GM12891 (cell line): ENCODE measurements around the gene DCLRE1B. TPM values are rescaled to one million over a fixed set of nuclear protein-coding genes. Genes with fewer than 3 reads are reported as not detected.

Source experiments
- DNase-seq: peaks from one replicate; pipeline ENCODE4 v3.0.0; 2011; ENCODE audit warnings: low spot score; ENCODE audit not compliant: insufficient read length
- FAIRE-seq: peaks from 2 replicates; lab custom pipeline; 2011; peaks lifted over from hg19 to GRCh38; lab: Jason Lieb, UNC
- PAX5 ChIP-seq: IDR thresholded peaks from 2 replicates; pipeline ENCODE4 v1.6.1; 2011; ENCODE audit warnings: low read length, moderate library complexity, mild to moderate bottlenecking; ENCODE audit not compliant: insufficient read depth, severe bottlenecking
- POLR2A ChIP-seq: IDR thresholded peaks from 2 replicates; pipeline ENCODE4 v1.6.1; 2011; ENCODE audit warnings: low read depth, low read length, control low read depth
- POLR2AphosphoS5 ChIP-seq: IDR thresholded peaks from 2 replicates; pipeline ENCODE4 v1.6.1; 2011; ENCODE audit warnings: low read depth, low read length, control low read depth
- POU2F2 ChIP-seq: IDR thresholded peaks from 2 replicates; pipeline ENCODE4 v1.6.1; 2011; ENCODE audit warnings: low read depth, mild to moderate bottlenecking, control low read depth, low read length, moderate library complexity
- SPI1 ChIP-seq: IDR thresholded peaks from 2 replicates; pipeline ENCODE4 v1.6.1; 2011; ENCODE audit warnings: low read depth, low read length, control low read depth
- TAF1 ChIP-seq: IDR thresholded peaks from 2 replicates; pipeline ENCODE4 v1.6.1; 2011; ENCODE audit warnings: low read depth, low read length, control low read depth
- polyA plus RNA-seq: library from polyadenylated mRNA; unstranded; fragments of >200 nt; gene quantifications from one replicate; pipeline ENCODE4 v1.2.1, GENCODE V29; 2012; ENCODE audit warnings: low read depth, missing spikeins, inconsistent platforms; ENCODE audit not compliant: missing spikeins

The DCLRE1B gene
- polyA plus RNA-seq, result 5.7 TPM

GRCh38 chr1:113904674-113905434 is at the start of gene DCLRE1B, which contains the start of gene AP4B1:
Gene DCLRE1B (plus strand): TSS chr1:113905326. CDS start chr1:113905587, 261 bp downstream.
Gene AP4B1 (minus strand): TSS chr1:113904799. CDS start chr1:113904717, 82 bp downstream.
- TF ChIP-seq TAF1, result peak; percentile 71; the same call in 1 of the 2 replicates
- TF ChIP-seq PAX5, result peak; percentile 43
- TF ChIP-seq POLR2AphosphoS5, result peak; percentile 75
- no peak; the same call in 1 of the 2 replicates for TF ChIP-seq POU2F2
- peak; percentile 50 for TF ChIP-seq SPI1
- TF ChIP-seq POLR2A, result peak; percentile 73
- FAIRE-seq (peak; percentile 93), DNase-seq (peak; percentile 96)

- no peak for FAIRE-seq
- no peak for DNase-seq
- TF ChIP-seq POLR2AphosphoS5 (no peak), PAX5 (no peak), SPI1 (no peak), POLR2A (no peak), TAF1 (no peak), POU2F2 (no peak)
Observed at GRCh38 chr1:113855630-113856400, 49.3 kb upstream of the DCLRE1B start.

- TF ChIP-seq TAF1, result no peak
- no peak for TF ChIP-seq POU2F2
- TF ChIP-seq POLR2A, result no peak
- TF ChIP-seq SPI1, result no peak
- no peak for TF ChIP-seq PAX5
- no peak for TF ChIP-seq POLR2AphosphoS5
- DNase-seq (no peak), FAIRE-seq (no peak)
Observed at GRCh38 chr1:113856401-113856790, 48.7 kb upstream of the DCLRE1B start.

GRCh38 chr1:113857776-113858175 is 47.4 kb upstream of the DCLRE1B start:
- TF ChIP-seq SPI1 (no peak), POLR2A (no peak), TAF1 (no peak), POLR2AphosphoS5 (no peak)
- FAIRE-seq, result no peak

GRCh38 chr1:113858418-113858817 is 46.7 kb upstream of the DCLRE1B start:
- no peak for DNase-seq
- TF ChIP-seq SPI1 (peak; percentile 92), TAF1 (no peak)
- no peak for FAIRE-seq

More at GRCh38 chr1:113857776-113858175, 47.4 kb upstream of the DCLRE1B start:
- no peak for DNase-seq

GRCh38 chr1:113858982-113859381 is 46.1 kb upstream of the DCLRE1B start:
- FAIRE-seq (no peak), DNase-seq (no peak)
- TF ChIP-seq TAF1, result no peak
- no peak for TF ChIP-seq POU2F2
- TF ChIP-seq PAX5, result no peak
- TF ChIP-seq POLR2A, result no peak
- TF ChIP-seq SPI1, result no peak
- TF ChIP-seq POLR2AphosphoS5, result no peak

- TF ChIP-seq SPI1 (peak; percentile 99), POLR2A (no peak), PAX5 (no peak), POLR2AphosphoS5 (no peak), POU2F2 (no peak; the same call in 1 of the 2 replicates)
- peak; percentile 59 for FAIRE-seq
- DNase-seq, result no peak
Observed at GRCh38 chr1:113859478-113860175, 45.5 kb upstream of the DCLRE1B start.

GRCh38 chr1:113860891-113861290 is 44.2 kb upstream of the DCLRE1B start:
- DNase-seq, result no peak
- TF ChIP-seq SPI1 (no peak), TAF1 (no peak), POU2F2 (no peak), POLR2AphosphoS5 (no peak), PAX5 (no peak), POLR2A (no peak)
- no peak for FAIRE-seq

- TF ChIP-seq SPI1 (peak; percentile 69), POLR2A (no peak), POU2F2 (no peak)
- FAIRE-seq, result no peak
- DNase-seq, result no peak
Observed at GRCh38 chr1:113861641-113862040, 43.5 kb upstream of the DCLRE1B start.
